ENCODE results near the gene PDLIM7. TPM values are rescaled to one million over a fixed set of nuclear protein-coding genes. Genes with fewer than 3 reads are reported as not detected.

PDLIM7 gene
- total RNA-seq, 1 donor from 2014 or later: 113 TPM

DNA sequence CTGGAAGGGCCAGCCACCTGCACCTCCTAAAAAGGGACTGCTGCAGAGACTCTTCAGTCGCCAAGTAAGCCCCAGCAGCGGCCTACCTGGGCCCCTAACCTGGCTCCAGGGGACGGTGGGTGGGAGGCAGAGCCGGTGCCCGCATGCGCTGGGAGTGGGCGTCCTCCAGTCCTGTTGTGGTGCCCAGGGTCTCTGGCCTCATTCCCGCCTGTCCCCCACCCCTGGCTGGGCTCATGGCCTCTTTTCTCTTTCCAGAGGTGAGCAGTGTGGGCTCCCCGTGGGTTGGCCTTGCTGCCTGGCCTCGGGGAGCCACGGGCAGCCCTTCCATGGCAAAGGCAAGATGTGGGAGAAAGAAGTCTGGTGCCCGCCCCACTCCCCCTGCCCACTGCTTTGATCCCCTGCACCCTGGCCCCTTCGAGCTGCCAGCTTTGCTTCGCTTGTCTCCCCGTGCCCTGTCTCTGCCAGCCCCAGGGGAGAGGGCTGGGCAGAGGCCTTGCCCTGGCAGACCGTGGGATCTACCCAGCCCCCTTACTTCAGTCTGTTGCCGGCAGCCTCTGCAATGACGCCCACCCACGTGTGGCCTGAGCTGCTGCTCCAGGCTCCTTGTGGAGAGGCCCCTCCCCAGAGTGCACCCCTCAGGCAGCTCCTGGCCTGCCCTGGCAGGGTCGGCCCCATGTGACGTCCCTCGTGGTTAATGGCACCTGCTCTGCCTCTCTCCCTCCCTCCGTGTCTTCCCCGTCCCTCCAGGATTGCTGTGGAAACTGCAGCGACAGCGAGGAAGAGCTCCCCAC is 56.2 kb downstream of the PDLIM7 start:
- TF ChIP-seq, protein P1, sequence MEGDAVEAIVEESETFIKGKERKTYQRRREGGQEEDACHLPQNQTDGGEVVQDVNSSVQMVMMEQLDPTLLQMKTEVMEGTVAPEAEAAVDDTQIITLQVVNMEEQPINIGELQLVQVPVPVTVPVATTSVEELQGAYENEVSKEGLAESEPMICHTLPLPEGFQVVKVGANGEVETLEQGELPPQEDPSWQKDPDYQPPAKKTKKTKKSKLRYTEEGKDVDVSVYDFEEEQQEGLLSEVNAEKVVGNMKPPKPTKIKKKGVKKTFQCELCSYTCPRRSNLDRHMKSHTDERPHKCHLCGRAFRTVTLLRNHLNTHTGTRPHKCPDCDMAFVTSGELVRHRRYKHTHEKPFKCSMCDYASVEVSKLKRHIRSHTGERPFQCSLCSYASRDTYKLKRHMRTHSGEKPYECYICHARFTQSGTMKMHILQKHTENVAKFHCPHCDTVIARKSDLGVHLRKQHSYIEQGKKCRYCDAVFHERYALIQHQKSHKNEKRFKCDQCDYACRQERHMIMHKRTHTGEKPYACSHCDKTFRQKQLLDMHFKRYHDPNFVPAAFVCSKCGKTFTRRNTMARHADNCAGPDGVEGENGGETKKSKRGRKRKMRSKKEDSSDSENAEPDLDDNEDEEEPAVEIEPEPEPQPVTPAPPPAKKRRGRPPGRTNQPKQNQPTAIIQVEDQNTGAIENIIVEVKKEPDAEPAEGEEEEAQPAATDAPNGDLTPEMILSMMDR (IDR thresholded peaks at IDR 0.05; ENCODE audit: unreplicated experiment): no peak
- Mint-ChIP-seq H3K27ac (no peak overlapping the region), H3K9me3 (ENCODE audit: low read depth) (no peaks in the 10 kb centered on the region), H3K4me3 (ENCODE audit: low read depth) (no peak overlapping the region), H3K4me1 (ENCODE audit: low read depth) (peaks cover 7% of the 10 kb centered on the region), H3K36me3 (ENCODE audit: insufficient read depth) (peaks cover 15% of the 10 kb centered on the region), H3K27me3 (peaks cover 6% of the 10 kb centered on the region)
- no peak for DNase-seq (ENCODE audit: low spot score, unreplicated experiment)

DNA sequence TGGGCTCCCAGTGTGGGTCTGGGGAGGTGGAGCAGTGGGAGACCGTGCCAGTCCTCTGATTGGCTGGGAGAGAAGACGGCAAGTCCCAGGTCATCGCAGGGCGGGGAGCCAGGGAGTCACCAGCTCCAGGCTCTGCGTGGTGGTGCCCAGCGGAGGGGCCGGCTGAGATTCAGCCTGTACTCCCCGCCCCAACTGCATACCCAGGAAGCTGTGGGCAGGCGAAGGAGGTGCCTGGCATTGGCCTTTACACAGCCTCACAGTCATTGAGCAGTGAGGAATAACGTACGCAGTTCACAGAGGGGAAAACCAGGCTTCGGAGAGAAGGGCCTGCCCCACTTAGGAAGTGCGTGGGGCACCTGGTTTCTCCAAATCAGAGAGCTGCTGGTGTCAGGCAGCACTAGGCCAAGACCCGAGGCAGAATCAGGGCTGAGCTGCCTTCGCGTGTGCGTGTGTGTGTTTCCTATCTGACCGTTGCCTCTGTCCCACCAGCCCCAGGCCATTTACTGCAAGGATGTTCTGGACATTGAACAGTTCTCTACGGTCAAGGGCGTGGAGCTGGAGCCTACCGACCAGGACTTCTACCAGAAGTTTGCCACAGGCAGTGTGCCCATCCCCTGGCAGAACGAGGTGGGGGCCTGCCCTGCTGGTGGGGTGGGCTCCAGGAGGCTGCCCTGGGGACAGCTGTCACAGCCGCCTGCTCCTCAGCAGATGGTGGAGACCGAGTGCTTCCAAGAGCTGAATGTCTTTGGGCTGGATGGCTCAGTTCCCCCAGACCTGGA is 57.0 kb downstream of the PDLIM7 start:
- no peak for DNase-seq (ENCODE audit: low spot score, unreplicated experiment)
- Mint-ChIP-seq H3K9me3 (ENCODE audit: low read depth) (no peaks in the 10 kb centered on the region), H3K36me3 (ENCODE audit: insufficient read depth) (peaks cover 15% of the 10 kb centered on the region), H3K4me3 (ENCODE audit: low read depth) (no peak overlapping the region), H3K27ac (no peak overlapping the region), H3K27me3 (peaks cover 6% of the 10 kb centered on the region), H3K4me1 (ENCODE audit: low read depth) (peaks cover 6% of the 10 kb centered on the region)
- TF ChIP-seq, protein P1 (IDR thresholded peaks at IDR 0.05; ENCODE audit: unreplicated experiment): no peak

DNA sequence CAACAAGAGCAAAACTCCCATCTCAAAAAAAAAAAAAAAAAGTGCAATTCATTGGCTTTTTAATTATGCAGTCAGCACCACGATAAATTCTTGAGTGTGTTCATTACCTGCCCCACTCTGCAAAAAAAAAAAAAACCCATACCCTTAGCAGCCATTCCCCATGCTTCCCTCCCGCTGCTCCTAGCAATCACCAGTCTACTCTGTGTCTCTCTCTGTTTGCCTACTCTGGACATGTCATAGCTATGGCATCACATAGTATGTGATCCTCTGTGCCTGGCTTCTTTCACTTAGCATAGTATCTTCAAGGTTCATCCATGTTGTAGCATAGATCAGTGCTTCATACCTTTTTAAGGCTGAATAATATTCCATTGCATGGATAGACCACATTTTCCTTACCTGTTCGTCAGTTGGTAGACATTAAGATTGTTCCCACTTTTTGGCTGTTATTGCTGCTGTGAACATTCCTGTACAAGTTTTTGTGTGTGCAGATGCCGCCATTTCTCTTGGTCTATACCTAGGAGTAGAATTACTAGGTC is 57.8 kb downstream of the PDLIM7 start:
- H3K9me3 Mint-ChIP-seq (ENCODE audit: low read depth): no peaks in the 10 kb centered on the region
- peaks cover 6% of the 10 kb centered on the region for H3K4me1 Mint-ChIP-seq (ENCODE audit: low read depth)
- DNase-seq (ENCODE audit: low spot score, unreplicated experiment): no peak
- H3K27me3 Mint-ChIP-seq: peaks cover 2% of the 10 kb centered on the region
- no peak overlapping the region for H3K27ac Mint-ChIP-seq
- peaks cover 16% of the 10 kb centered on the region for H3K36me3 Mint-ChIP-seq (ENCODE audit: insufficient read depth)
- TF ChIP-seq, protein P1 (IDR thresholded peaks at IDR 0.05; ENCODE audit: unreplicated experiment): no peak
- H3K4me3 Mint-ChIP-seq (ENCODE audit: low read depth): no peak overlapping the region

DNA sequence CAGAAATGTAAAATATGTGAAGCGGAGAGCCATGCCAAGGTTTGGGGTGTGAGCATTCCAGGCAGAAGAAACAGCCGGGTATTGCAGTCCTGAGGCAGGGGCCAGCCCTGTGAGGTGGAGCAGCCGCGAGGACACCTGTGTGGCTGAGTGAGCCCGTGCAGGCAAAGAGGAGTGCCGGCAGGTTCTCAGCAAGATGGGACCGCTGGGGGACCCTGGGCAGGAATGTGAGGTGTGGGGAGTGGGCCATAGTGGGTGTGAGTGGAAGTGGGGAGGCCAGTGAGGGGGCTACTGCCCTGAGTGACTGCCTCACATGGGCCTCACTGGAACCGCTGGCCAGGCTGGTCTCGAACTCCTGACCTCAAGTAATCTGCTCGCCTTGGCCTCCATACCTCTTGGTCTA is 58.9 kb downstream of the PDLIM7 start:
- Mint-ChIP-seq H3K27me3 (no peaks in the 10 kb centered on the region), H3K4me3 (ENCODE audit: low read depth) (no peak overlapping the region), H3K4me1 (ENCODE audit: low read depth) (peaks cover 4% of the 10 kb centered on the region), H3K9me3 (ENCODE audit: low read depth) (no peaks in the 10 kb centered on the region), H3K27ac (peak overlapping the region; percentile 83), H3K36me3 (ENCODE audit: insufficient read depth) (peaks cover 16% of the 10 kb centered on the region)
- TF ChIP-seq, protein P1 (IDR thresholded peaks at IDR 0.05; ENCODE audit: unreplicated experiment): no peak
- no peak for DNase-seq (ENCODE audit: low spot score, unreplicated experiment)

DNA sequence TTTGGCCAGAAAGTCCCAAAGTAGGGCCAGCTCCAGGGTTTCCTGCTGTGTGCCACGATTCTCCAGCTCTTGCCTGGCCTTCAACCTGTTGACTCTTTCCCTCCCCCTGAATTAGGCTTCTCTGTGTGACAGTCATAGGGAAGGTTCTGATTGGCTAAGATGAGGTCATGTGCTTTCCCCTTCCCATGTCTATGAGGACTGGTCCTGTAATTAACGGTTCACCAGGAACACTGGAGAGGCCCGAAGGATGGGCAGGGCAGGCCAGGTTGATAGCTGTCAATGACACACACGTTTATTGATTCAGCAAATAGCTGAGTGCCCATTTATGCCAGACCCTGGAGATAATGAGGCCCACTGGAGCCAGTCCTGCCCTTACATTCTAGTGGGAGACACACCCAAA is 59.8 kb downstream of the PDLIM7 start:
- Mint-ChIP-seq H3K4me1 (ENCODE audit: low read depth) (peaks cover 4% of the 10 kb centered on the region), H3K36me3 (ENCODE audit: insufficient read depth) (peaks cover 16% of the 10 kb centered on the region), H3K27me3 (no peaks in the 10 kb centered on the region), H3K4me3 (ENCODE audit: low read depth) (no peak overlapping the region), H3K9me3 (ENCODE audit: low read depth) (no peaks in the 10 kb centered on the region), H3K27ac (no peak overlapping the region)
- DNase-seq (ENCODE audit: low spot score, unreplicated experiment): no peak
- TF ChIP-seq, protein P1 (IDR thresholded peaks at IDR 0.05; ENCODE audit: unreplicated experiment): no peak

All from progenitor cell of endocrine pancreas (in vitro differentiated cells).